Measurements from ENCODE around the gene CNNM3. TPM values are rescaled to one million over a fixed set of nuclear protein-coding genes. Genes with fewer than 3 reads are reported as not detected.

The CNNM3 gene
- total and polyA plus RNA-seq, 8 donors = 4.6 to 107 (median 10.8) TPM

GRCh38 chr2:96876269-96877041 lies 60.4 kb downstream of the CNNM3 start:
- Histone ChIP-seq H3K27ac (no peak overlapping the region), H3K4me1 (peaks cover 10 to 39% (median 19%) of the 10 kb centered on the region in 4 donors), H3K4me3 (no peak overlapping the region), H3K36me3 (no peaks in the 10 kb centered on the region), H3K27me3 (no peaks in the 10 kb centered on the region), H3K9me3 (no peaks in the 10 kb centered on the region)
- intact Hi-C loops (cut with DNase I; ENCODE audit: low total_unique reads) = no loop called here
- 90 to 93% (median 90%) methylated on average over 16 of the region's 16 CpGs for WGBS, 5 donors
- DNase-seq = no peak
- TF ChIP-seq CTCF (IDR thresholded peaks at IDR 0.05) (no peak), EP300 (IDR thresholded peaks at IDR 0.05) (no peak), POLR2A (IDR thresholded peaks at IDR 0.05) (no peak), POLR2AphosphoS5 (IDR thresholded peaks at IDR 0.05) (no peak)

- Histone ChIP-seq H3K4me1 (peaks cover 10 to 35% (median 17%) of the 10 kb centered on the region in 4 donors), H3K4me3 (no peak overlapping the region), H3K27ac (no peak overlapping the region), H3K9me3 (no peaks in the 10 kb centered on the region), H3K36me3 (no peaks in the 10 kb centered on the region), H3K27me3 (no peaks in the 10 kb centered on the region)
- 82 to 91% (median 87%) methylated on average over 6 of the region's 6 CpGs for WGBS, 5 donors
- intact Hi-C loops (cut with DNase I; ENCODE audit: low total_unique reads) = no loop called here
- no peak for DNase-seq
- TF ChIP-seq POLR2AphosphoS5 (IDR thresholded peaks at IDR 0.05) (no peak), POLR2A (IDR thresholded peaks at IDR 0.05) (no peak), EP300 (IDR thresholded peaks at IDR 0.05) (no peak), CTCF (IDR thresholded peaks at IDR 0.05) (no peak)
These were observed 61.0 kb downstream of the CNNM3 start for GRCh38 chr2:96877042-96877451.

- no peak for TF ChIP-seq EP300 (IDR thresholded peaks at IDR 0.05)
- TF ChIP-seq POLR2A (IDR thresholded peaks at IDR 0.05) = no peak
- no peak for TF ChIP-seq POLR2AphosphoS5 (IDR thresholded peaks at IDR 0.05)
- TF ChIP-seq CTCF (IDR thresholded peaks at IDR 0.05) = no peak
- Histone ChIP-seq H3K27me3 (no peaks in the 10 kb centered on the region), H3K9me3 (no peaks in the 10 kb centered on the region), H3K4me3 (no peak overlapping the region), H3K27ac (no peak overlapping the region), H3K36me3 (no peaks in the 10 kb centered on the region), H3K4me1 (peaks cover 10 to 29% (median 17%) of the 10 kb centered on the region in 4 donors)
- WGBS, 5 donors = 69 to 81% (median 77%) methylated on average over 8 to 15 of the region's 15 CpGs
- intact Hi-C loops (cut with DNase I; ENCODE audit: low total_unique reads) = no loop called here
- no peak for DNase-seq
These were observed 61.6 kb downstream of the CNNM3 start for GRCh38 chr2:96877631-96878092.

- TF ChIP-seq EP300 (IDR thresholded peaks at IDR 0.05) = no peak
- no peak for TF ChIP-seq CTCF (IDR thresholded peaks at IDR 0.05)
- no peak for TF ChIP-seq POLR2A (IDR thresholded peaks at IDR 0.05)
- no peak for TF ChIP-seq POLR2AphosphoS5 (IDR thresholded peaks at IDR 0.05)
- no peak overlapping the region for H3K4me3 ChIP-seq
- no peak overlapping the region for H3K27ac ChIP-seq
- H3K4me1 ChIP-seq = peaks cover 5 to 24% (median 11%) of the 10 kb centered on the region in 4 donors
- DNase-seq = no peak
- no peaks in the 10 kb centered on the region for H3K9me3 ChIP-seq
- intact Hi-C loops (cut with DNase I; ENCODE audit: low total_unique reads) = no loop called here
- no peaks in the 10 kb centered on the region for H3K36me3 ChIP-seq
- no peaks in the 10 kb centered on the region for H3K27me3 ChIP-seq
- 68 to 91% (median 79%) methylated on average over 3 to 7 of the region's 7 CpGs for WGBS, 5 donors
These were observed 62.1 kb downstream of the CNNM3 start for GRCh38 chr2:96878171-96878570.
